Activated T-cell treated with anti-CD3 and anti-CD28 coated beads, Interleukin-2, amount 50 U/mL, for 48 hours (primary cell): Measurements from ENCODE around the gene TRMT61A.
"Not testable (repeated sequence)": the region's sequence is repeated elsewhere in the genome, so short reads cannot be mapped to it uniquely, and the experiment has no call there.

Source experiments
- DNase-seq, 2 experiments: peaks; one replicate each; pipeline ENCODE4 v3.0.0-alpha.2; 2020

TRMT61A gene

GRCh38 chr14:103523575-103523954 lies 5.4 kb upstream of the TRMT61A start:
- DNase-seq: no peak

- DNase-seq: no peak
Measured at GRCh38 chr14:103524002-103524935, 4.7 kb upstream of the TRMT61A start.

- not testable (repeated sequence) for DNase-seq
Measured at GRCh38 chr14:103525430-103526246, 3.4 kb upstream of the TRMT61A start.

- no peak for DNase-seq
Measured at GRCh38 chr14:103526247-103526913, 2.6 kb upstream of the TRMT61A start.

GRCh38 chr14:103526914-103527248 lies 2.1 kb upstream of the TRMT61A start:
- no peak for DNase-seq

- DNase-seq: peak; percentile 44 to 58
Measured at GRCh38 chr14:103527408-103528145, 1.4 kb upstream of the TRMT61A start.

- DNase-seq: no peak
Measured at GRCh38 chr14:103528146-103528586, 830 bp upstream of the TRMT61A start.

- DNase-seq: no peak
Measured at GRCh38 chr14:103529383-103530365, 678 bp downstream of the TRMT61A start.

- peak; percentile 44 to 52 for DNase-seq
Measured at GRCh38 chr14:103530390-103530789, 1.4 kb downstream of the TRMT61A start.

GRCh38 chr14:103530831-103531230 lies 1.8 kb downstream of the TRMT61A start:
- DNase-seq: no peak

GRCh38 chr14:103531421-103532215 lies 2.6 kb downstream of the TRMT61A start:
- DNase-seq: no peak

GRCh38 chr14:103532216-103533136 lies 3.5 kb downstream of the TRMT61A start:
- no peak for DNase-seq

GRCh38 chr14:103533137-103533998 lies 4.4 kb downstream of the TRMT61A start:
- DNase-seq: no peak

GRCh38 chr14:103533999-103534575 lies 5.1 kb downstream of the TRMT61A start:
- DNase-seq: no peak

- no peak for DNase-seq
Measured at GRCh38 chr14:103534576-103535061, 5.6 kb downstream of the TRMT61A start.

- DNase-seq: no peak
Measured at GRCh38 chr14:103535081-103535890, 6.3 kb downstream of the TRMT61A start.
